ENCODE measurements around the gene LDHAL6A.
"Not testable (repeated sequence)": the region's sequence is repeated elsewhere in the genome, so short reads cannot be mapped to it uniquely, and the experiment has no call there.

The LDHAL6A gene

GRCh38 chr11:18455686-18456372 lies at the start of gene LDHAL6A:
LDHAL6A (plus strand) TSS chr11:18455856; CDS start chr11:18456681, 825 bp downstream.
- no peak for DNase-seq (ENCODE audit: low spot score)

GRCh38 chr11:18407400-18407799 lies 48.3 kb upstream of the LDHAL6A start:
- not testable (repeated sequence) for DNase-seq (ENCODE audit: low spot score)

- DNase-seq (ENCODE audit: low spot score): no peak
Measured at GRCh38 chr11:18408558-18409291, 46.9 kb upstream of the LDHAL6A start.

- no peak for DNase-seq (ENCODE audit: low spot score)
Measured at GRCh38 chr11:18416459-18416858, 39.2 kb upstream of the LDHAL6A start.

- DNase-seq (ENCODE audit: low spot score): no peak
Measured at GRCh38 chr11:18419040-18419439, 36.6 kb upstream of the LDHAL6A start.

- DNase-seq (ENCODE audit: low spot score): no peak
Measured at GRCh38 chr11:18420067-18420466, 35.6 kb upstream of the LDHAL6A start.

- DNase-seq (ENCODE audit: low spot score): no peak
Measured at GRCh38 chr11:18427240-18427639, 28.4 kb upstream of the LDHAL6A start.

GRCh38 chr11:18429332-18429731 lies 26.3 kb upstream of the LDHAL6A start:
- DNase-seq (ENCODE audit: low spot score): no peak

GRCh38 chr11:18438691-18439090 lies 17.0 kb upstream of the LDHAL6A start:
- no peak for DNase-seq (ENCODE audit: low spot score)

- no peak for DNase-seq (ENCODE audit: low spot score)
Measured at GRCh38 chr11:18449251-18449650, 6.4 kb upstream of the LDHAL6A start.

GRCh38 chr11:18452927-18453326 lies 2.7 kb upstream of the LDHAL6A start:
- DNase-seq (ENCODE audit: low spot score): peak; percentile 58

- DNase-seq (ENCODE audit: low spot score): no peak
Measured at GRCh38 chr11:18457450-18457849, 1.8 kb downstream of the LDHAL6A start.

- no peak for DNase-seq (ENCODE audit: low spot score)
Measured at GRCh38 chr11:18459634-18460033, 4.0 kb downstream of the LDHAL6A start.

- no peak for DNase-seq (ENCODE audit: low spot score)
Measured at GRCh38 chr11:18461909-18462308, 6.3 kb downstream of the LDHAL6A start.

GRCh38 chr11:18463439-18463838 lies 7.8 kb downstream of the LDHAL6A start:
- DNase-seq (ENCODE audit: low spot score): no peak

- no peak for DNase-seq (ENCODE audit: low spot score)
Measured at GRCh38 chr11:18466402-18466801, 10.7 kb downstream of the LDHAL6A start.

- no peak for DNase-seq (ENCODE audit: low spot score)
Measured at GRCh38 chr11:18468059-18468458, 12.4 kb downstream of the LDHAL6A start.

GRCh38 chr11:18468961-18469360 lies 13.3 kb downstream of the LDHAL6A start:
- no peak for DNase-seq (ENCODE audit: low spot score)

GRCh38 chr11:18471995-18472394 lies 16.3 kb downstream of the LDHAL6A start:
- DNase-seq (ENCODE audit: low spot score): no peak

- DNase-seq (ENCODE audit: low spot score): no peak
Measured at GRCh38 chr11:18472587-18472986, 16.9 kb downstream of the LDHAL6A start.

- DNase-seq (ENCODE audit: low spot score): no peak
Measured at GRCh38 chr11:18479063-18479462, 23.4 kb downstream of the LDHAL6A start.

GRCh38 chr11:18485913-18486528 lies 30.4 kb downstream of the LDHAL6A start:
- DNase-seq (ENCODE audit: low spot score): no peak

- no peak for DNase-seq (ENCODE audit: low spot score)
Measured at GRCh38 chr11:18490319-18490718, 34.7 kb downstream of the LDHAL6A start.

Measured in AG08396 (cell line).